SJSA1 (cell line): ENCODE results near the gene GP5. TPM values are rescaled to one million over a fixed set of nuclear protein-coding genes. Genes with fewer than 3 reads are reported as not detected.

Experiments
- DNase-seq, 2 experiments: peaks; one replicate each; pipeline ENCODE4 v3.0.0-alpha.2; 2015 to 2020; ENCODE audit warnings: low spot score in 2 of 2, low read depth in 1 of 2
- H3K27ac ChIP-seq: fragments of 250-450 bp; sonication (Bioruptor Pico); 2 replicates; pipeline ENCODE4 v1.5.1; 2020; ENCODE audit warnings: mild to moderate bottlenecking, moderate library complexity
- H3K27me3 ChIP-seq: fragments of 250-450 bp; sonication (Bioruptor Pico); replicated peaks from 2 replicates; pipeline ENCODE4 v1.5.1; 2020; ENCODE audit warnings: mild to moderate bottlenecking, moderate library complexity
- H3K36me3 ChIP-seq: fragments of 250-450 bp; sonication (Bioruptor Pico); 2 replicates; pipeline ENCODE4 v1.5.1; 2020; ENCODE audit warnings: mild to moderate bottlenecking
- H3K4me1 ChIP-seq: fragments of 250-450 bp; sonication (Bioruptor Pico); replicated peaks from 2 replicates; pipeline ENCODE4 v1.6.1; 2021; ENCODE audit warnings: mild to moderate bottlenecking
- H3K4me3 ChIP-seq: fragments of 250-450 bp; sonication (Bioruptor Pico); 2 replicates; pipeline ENCODE4 v1.5.1; 2020; ENCODE audit warnings: mild to moderate bottlenecking
- H3K9me3 ChIP-seq: fragments of 250-450 bp; sonication (Bioruptor Pico); replicated peaks from 2 replicates; pipeline ENCODE4 v1.5.1; 2020; ENCODE audit warnings: mild to moderate bottlenecking
- total RNA-seq: library from RNA; depleted of rRNA; stranded (reverse); fragments of >200 nt; shearing (Covaris generic); gene quantifications from 2 replicates; pipeline ENCODE4 v1.2.3, GENCODE V29; 2014

GP5 gene
- total RNA-seq, 1 experiment from 2014 or later: not detected

DNA sequence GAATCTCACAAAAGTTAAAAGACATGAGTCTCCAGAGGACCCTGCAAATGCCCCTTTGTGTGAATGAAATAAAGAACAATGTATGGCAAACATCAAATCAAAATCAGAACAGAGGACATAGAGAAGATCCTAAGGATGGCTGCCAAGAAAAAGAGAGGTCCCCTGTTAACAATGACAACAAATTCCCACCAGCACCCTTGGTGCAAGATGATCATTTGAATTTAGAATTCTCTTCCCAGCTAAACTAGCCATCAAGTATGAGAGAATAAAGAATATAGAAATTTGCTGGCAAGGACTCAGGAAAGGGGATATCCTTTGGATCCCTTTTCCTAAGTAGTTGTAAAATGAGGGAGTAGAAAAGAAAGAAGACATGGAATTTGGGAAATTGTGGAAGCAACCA is 8.2 kb downstream of the GP5 start:
- Histone ChIP-seq H3K36me3 (no peaks in the 10 kb centered on the region), H3K4me3 (no peak overlapping the region), H3K4me1 (peaks cover under 1% of the 10 kb centered on the region), H3K9me3 (peaks cover 3% of the 10 kb centered on the region), H3K27ac (no peak overlapping the region), H3K27me3 (no peaks in the 10 kb centered on the region)
- DNase-seq: no peak

DNA sequence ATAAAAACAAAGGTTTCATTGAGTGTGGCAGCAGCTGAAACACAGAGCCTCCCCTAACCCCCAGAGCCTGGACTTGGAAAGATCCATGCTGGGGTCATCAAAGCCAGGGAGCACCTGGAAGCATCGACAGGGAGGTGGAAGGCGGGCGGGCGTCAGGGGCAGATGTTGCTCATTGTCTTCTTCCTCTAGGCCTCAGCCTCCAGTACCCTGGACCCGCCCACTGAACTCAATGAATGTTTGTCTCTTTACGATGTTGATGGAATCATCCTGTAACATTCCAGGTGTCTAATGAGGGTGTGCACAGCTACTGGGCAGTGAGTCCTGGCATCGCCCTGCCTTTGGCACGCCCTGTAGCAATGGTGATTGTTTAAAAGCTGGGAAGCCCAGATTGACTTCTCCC is 9.8 kb downstream of the GP5 start:
- no peak overlapping the region for H3K4me3 ChIP-seq
- no peaks in the 10 kb centered on the region for H3K36me3 ChIP-seq
- no peaks in the 10 kb centered on the region for H3K4me1 ChIP-seq
- DNase-seq: no peak
- H3K27ac ChIP-seq: no peak overlapping the region
- H3K9me3 ChIP-seq: peaks cover 3% of the 10 kb centered on the region
- no peaks in the 10 kb centered on the region for H3K27me3 ChIP-seq

DNA sequence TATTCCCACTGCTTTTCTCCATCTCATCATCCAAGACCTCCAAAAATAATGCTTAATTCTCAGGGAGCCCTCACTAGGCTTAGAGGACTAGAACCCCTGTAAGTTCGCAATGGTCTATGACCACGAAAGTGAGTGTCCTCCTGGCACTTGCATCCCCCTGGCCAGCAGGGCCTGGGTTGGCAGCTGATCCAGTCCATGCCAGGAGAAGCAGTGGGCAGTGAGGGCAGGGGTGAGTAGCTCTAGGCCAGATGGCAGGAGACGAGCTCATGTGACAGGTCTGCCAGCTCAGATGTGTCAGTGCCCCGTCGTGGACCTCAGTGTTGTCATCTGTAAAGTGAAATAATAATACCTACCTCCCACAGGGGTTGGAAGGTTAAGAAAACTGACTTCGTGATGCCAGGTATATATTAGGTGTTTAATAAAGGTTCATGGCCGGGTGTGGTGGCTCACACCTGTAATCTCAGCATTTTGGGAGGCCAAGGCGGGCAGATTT is 11.1 kb downstream of the GP5 start:
- H3K27ac ChIP-seq: no peak overlapping the region
- no peaks in the 10 kb centered on the region for H3K4me1 ChIP-seq
- H3K4me3 ChIP-seq: no peak overlapping the region
- H3K27me3 ChIP-seq: no peaks in the 10 kb centered on the region
- no peaks in the 10 kb centered on the region for H3K36me3 ChIP-seq
- no peak for DNase-seq
- H3K9me3 ChIP-seq: peaks cover 3% of the 10 kb centered on the region

DNA sequence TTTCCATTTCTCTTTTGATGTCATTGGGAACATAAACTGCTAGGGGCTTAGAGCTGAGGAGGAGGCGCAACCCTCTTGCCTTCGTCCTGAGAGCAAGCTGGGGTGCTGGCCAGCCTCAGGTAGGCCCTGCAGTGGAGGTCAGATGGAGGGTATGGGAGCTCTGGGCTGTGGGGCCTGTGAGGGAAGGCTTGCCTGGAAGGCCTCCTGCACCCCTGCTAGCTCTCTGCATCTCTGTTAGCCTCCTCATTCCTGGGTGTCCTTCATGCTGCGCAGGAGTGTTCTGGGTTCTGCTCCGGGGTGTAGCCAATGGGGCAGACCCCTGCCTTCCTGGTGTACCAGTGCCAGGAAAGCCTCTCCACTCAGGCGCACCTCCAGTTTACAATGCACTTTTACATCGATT is 11.8 kb downstream of the GP5 start:
- no peak for DNase-seq
- Histone ChIP-seq H3K4me1 (no peaks in the 10 kb centered on the region), H3K9me3 (peaks cover 3% of the 10 kb centered on the region), H3K27ac (no peak overlapping the region), H3K27me3 (no peaks in the 10 kb centered on the region), H3K4me3 (no peak overlapping the region), H3K36me3 (no peaks in the 10 kb centered on the region)

DNA sequence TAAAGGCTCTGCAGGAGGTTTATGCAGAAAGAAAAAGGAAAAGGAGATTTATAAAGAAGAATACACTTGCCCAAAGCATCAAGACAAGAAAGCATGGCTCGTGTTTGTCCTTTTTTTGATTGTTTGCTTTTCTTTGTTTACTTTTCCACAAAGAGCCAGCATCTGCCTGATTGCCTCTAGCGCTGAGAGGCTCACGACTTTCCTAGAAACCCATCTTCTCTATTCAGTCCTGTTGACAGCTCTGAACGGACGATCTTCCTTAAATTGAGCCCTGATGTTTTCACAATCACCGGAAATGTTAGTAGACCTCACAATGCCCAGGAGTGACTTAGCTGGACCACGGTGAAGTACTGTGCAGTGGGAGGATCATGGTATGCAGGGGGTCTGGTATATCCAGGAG is 12.4 kb downstream of the GP5 start:
- Histone ChIP-seq H3K4me1 (no peaks in the 10 kb centered on the region), H3K36me3 (no peaks in the 10 kb centered on the region), H3K4me3 (no peak overlapping the region), H3K9me3 (peaks cover 3% of the 10 kb centered on the region), H3K27me3 (no peaks in the 10 kb centered on the region), H3K27ac (no peak overlapping the region)
- no peak for DNase-seq

DNA sequence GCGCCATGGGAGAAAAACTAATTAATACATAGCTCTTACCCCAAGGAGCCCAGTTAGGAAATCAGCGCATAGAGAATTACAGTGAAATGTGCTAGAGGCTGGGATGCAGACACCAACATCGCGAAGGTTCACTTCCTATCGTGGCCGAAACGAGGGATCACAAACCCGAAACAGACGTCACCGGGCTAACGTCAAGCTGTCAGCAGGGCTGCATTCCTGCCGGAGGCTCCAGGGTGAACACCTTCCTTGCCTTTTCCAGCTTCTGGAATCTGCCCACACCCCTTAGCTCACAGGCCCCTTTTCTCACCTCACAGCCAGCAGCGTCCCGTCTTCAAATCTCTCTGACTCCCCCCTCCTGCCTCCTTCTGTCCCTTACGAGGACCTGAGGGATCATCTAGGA is 13.0 kb downstream of the GP5 start:
- Histone ChIP-seq H3K27ac (no peak overlapping the region), H3K9me3 (peaks cover 3% of the 10 kb centered on the region; the same call in 1 of the 2 replicates), H3K36me3 (no peaks in the 10 kb centered on the region), H3K27me3 (no peaks in the 10 kb centered on the region), H3K4me1 (no peaks in the 10 kb centered on the region), H3K4me3 (no peak overlapping the region)
- DNase-seq: no peak

DNA sequence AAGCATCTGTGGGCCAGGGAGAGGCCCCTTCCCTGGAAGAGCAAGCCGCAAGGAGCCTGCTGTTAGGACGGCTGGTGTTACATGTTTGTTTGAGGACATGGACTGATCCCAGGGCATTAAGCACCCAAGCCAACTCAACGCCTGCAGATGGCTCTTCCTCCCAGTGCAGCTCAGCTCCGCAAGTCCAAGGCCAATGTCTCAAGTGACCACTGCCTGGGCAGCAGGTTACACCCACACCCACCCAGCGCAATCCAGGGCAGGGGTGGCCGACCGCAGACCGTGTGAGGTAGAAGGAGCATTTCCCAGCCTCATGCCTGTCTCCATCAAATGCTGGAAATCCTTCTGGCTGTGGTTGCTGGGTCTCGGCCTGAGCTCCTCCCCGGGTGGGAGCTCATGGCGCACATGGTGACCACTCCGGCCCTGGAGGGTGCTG is 14.5 kb downstream of the GP5 start:
- H3K27ac ChIP-seq: no peak overlapping the region
- no peaks in the 10 kb centered on the region for H3K27me3 ChIP-seq
- H3K4me3 ChIP-seq: no peak overlapping the region
- no peaks in the 10 kb centered on the region for H3K9me3 ChIP-seq
- no peaks in the 10 kb centered on the region for H3K4me1 ChIP-seq
- no peak for DNase-seq
- H3K36me3 ChIP-seq: no peaks in the 10 kb centered on the region

DNA sequence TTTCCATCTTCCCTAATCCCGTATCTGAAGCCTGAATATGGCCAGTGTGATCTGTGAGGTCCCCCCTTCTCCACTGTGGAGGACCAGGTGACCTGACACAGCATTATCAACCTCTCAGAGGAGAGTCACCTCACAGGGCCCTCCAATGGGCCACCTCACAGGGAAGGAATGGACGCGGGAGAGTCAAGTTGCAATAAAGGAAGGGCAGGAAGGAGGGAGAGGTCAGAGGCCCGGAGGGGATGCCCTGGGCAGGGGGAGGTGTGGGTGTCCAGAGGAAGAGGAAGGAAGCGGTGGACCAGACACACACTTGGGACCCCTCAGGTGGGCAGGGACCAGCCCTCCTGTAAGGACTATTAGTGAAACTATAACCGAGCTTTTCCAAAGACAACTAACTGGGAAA is 14.9 kb downstream of the GP5 start:
- DNase-seq: no peak
- Histone ChIP-seq H3K36me3 (no peaks in the 10 kb centered on the region), H3K9me3 (no peaks in the 10 kb centered on the region), H3K27ac (no peak overlapping the region), H3K27me3 (no peaks in the 10 kb centered on the region), H3K4me3 (no peak overlapping the region), H3K4me1 (no peaks in the 10 kb centered on the region)

DNA sequence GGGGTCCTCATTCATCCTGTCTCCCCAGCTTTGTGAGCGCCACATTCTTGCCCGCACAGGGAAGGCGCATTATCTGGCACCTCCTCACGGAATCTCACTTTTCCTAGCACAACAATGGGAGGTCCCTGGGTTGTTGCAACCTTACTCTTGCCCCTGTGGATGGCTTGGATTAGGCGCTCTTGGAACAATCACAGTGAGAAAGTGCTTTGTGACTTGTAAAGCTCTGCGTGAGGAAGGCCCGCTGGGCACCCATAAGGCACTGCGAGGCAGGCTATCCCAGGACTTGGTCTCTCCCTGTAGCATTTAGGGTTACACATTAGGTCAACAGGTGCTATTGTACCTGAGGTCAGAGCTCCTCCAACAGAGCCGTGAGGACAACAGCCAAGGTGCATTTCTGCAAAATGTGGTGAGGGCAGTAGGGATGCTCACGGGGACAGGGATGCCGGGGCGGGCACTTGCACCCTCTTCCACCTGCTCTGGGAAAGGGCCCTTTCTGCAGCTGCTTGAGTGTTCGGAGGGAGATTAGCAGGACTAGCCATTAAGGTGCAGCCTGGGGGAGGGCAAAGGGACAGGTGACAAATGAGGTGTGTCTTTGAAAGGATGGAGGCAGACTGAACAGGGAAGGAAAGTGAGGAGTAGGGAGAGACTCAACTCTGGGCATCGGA is 15.7 kb downstream of the GP5 start:
- no peaks in the 10 kb centered on the region for H3K4me1 ChIP-seq
- no peak for DNase-seq
- no peaks in the 10 kb centered on the region for H3K36me3 ChIP-seq
- H3K27me3 ChIP-seq: no peaks in the 10 kb centered on the region
- no peak overlapping the region for H3K27ac ChIP-seq
- no peak overlapping the region for H3K4me3 ChIP-seq
- H3K9me3 ChIP-seq: no peaks in the 10 kb centered on the region

DNA sequence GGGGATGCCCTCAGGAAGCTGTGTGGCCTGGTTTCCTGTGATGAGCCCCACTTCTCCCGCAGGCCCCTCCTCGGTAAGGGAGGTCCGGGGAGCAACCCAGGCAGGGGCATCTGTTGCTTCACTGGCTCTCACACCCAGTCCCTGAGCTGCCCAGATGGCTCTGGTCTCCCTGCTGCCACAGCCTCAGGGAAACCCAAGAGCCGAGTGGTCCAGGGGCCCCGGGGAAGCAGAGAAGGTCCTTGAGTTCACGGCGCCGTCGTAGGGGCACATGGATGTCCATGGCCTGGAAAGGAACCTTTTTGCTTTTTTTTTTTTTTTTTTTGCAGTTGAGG is 16.2 kb downstream of the GP5 start:
- Histone ChIP-seq H3K27ac (no peak overlapping the region), H3K4me3 (no peak overlapping the region), H3K9me3 (no peaks in the 10 kb centered on the region), H3K36me3 (no peaks in the 10 kb centered on the region), H3K27me3 (no peaks in the 10 kb centered on the region), H3K4me1 (no peaks in the 10 kb centered on the region)
- no peak for DNase-seq

DNA sequence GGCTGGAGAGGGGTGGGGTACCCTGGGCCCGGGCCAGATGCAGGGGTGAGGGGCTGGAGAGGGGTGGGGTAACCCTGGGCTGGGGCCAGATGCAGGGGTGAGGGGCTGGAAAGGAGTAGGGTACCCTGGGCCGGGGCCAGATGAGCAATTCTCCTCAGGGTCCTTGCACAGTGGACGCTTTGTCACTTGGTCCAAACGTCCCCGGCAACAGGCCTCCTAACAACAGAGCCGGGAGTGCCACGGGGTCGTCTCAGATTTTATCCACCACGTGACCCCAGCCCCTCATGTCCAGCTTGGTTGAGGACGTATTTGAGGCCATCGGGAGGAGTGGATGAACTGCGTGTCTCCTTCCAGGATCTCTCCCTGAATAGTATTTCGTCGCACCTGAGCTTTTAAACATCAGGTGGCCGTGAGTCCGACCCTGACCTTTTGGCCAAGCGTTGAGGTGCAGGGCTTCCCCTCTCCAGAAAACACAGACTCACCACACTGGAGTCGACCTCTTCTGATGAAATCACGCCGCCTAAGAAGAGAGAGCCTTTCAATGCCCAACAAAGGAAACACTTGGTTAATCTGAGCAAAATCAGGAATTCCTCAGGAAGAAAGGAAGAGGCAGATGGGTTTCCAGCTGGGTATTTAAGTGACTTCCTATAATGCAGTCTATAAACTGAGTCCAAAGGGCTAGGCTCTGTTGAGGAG is 16.7 kb downstream of the GP5 start:
- H3K27ac ChIP-seq: no peak overlapping the region
- DNase-seq: no peak
- no peaks in the 10 kb centered on the region for H3K4me1 ChIP-seq
- H3K27me3 ChIP-seq: no peaks in the 10 kb centered on the region
- H3K36me3 ChIP-seq: no peaks in the 10 kb centered on the region
- no peak overlapping the region for H3K4me3 ChIP-seq
- H3K9me3 ChIP-seq: no peaks in the 10 kb centered on the region

DNA sequence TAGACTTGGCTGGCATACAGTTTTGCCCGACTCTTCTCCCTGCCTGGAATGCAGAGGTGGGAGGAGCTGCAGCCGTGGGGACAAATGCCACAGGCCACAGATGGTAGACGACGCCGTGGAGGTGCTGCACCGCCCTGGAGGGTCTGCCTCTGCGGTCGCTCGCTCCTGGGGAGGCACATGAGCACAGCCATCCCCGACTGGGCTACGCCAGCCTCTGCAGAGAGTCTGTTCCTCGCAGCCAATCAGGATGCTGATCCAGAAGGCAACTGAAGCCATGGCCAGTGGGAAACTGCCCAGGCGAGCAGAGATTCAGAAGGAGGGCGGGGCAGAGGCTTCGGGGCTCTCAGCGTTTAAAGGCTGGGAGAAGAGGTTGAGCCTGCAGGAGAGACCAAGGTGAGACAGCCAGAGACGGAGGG is 17.6 kb downstream of the GP5 start:
- Histone ChIP-seq H3K27me3 (no peaks in the 10 kb centered on the region), H3K9me3 (no peaks in the 10 kb centered on the region), H3K4me3 (no peak overlapping the region), H3K36me3 (no peaks in the 10 kb centered on the region), H3K4me1 (no peaks in the 10 kb centered on the region), H3K27ac (no peak overlapping the region)
- DNase-seq: no peak

DNA sequence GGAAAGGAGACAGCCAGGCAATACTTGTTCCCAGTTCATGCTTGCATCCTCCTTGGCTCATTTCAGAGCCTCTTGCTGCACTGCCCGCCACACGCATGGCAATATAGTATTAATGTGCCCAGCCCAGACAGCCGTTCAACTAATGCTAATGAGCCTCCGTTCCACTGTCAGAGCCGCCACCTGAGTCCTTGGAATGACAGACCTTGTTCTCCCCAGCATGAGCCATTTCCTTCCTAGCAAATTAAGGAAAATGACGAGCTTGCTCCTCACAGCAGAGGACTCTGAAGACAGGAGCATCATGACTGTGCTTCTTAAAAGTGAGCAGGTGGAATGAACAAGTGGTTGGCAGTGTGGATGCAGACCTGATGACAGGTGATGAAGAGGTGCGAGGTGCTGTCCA is 18.7 kb downstream of the GP5 start:
- Histone ChIP-seq H3K4me3 (no peak overlapping the region), H3K9me3 (no peaks in the 10 kb centered on the region), H3K36me3 (no peaks in the 10 kb centered on the region), H3K4me1 (no peaks in the 10 kb centered on the region), H3K27ac (no peak overlapping the region), H3K27me3 (no peaks in the 10 kb centered on the region)
- no peak for DNase-seq

DNA sequence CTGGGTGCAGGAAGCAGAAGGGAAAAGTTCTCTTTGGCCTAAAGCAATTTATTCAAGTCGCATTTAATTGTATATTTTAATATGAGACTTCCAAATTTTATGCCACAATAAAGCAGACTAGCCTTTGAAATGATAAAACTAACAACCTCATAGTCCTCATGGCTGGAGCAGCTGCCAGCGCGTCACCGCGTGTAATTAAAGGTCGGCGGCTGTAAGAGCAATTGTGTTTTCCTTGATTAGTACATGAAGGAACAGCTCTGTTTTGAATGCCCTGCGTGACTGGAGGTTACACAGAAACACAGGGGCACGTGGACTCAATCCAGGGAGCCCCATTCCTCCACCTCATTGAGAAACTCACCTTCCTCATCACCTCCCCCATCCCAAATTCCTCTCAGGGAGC is 19.4 kb downstream of the GP5 start:
- DNase-seq: no peak
- no peaks in the 10 kb centered on the region for H3K36me3 ChIP-seq
- H3K4me3 ChIP-seq: no peak overlapping the region
- H3K27ac ChIP-seq: no peak overlapping the region
- H3K27me3 ChIP-seq: no peaks in the 10 kb centered on the region
- no peaks in the 10 kb centered on the region for H3K9me3 ChIP-seq
- no peaks in the 10 kb centered on the region for H3K4me1 ChIP-seq

DNA sequence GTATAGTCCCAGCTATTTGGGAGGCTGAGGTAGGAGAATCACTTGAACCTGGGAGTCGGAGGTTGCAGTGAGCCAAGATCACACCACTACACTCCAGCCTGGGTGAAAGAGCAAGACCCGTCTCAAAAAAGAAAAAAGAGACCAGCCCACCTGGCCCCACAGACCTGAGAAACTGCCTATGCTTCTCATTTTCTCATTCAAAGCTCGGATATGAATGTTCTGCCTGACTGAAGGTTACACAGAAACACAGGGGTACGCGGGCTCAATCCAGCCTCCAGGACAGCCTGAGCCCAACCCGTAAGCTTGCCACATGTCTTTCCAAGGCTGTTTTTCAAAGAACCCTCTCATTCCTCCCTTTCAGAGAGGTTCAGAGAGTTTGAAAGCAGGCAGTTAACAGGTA is 19.8 kb downstream of the GP5 start:
- Histone ChIP-seq H3K9me3 (no peaks in the 10 kb centered on the region), H3K36me3 (no peaks in the 10 kb centered on the region), H3K4me1 (no peaks in the 10 kb centered on the region), H3K4me3 (no peak overlapping the region), H3K27me3 (no peaks in the 10 kb centered on the region), H3K27ac (no peak overlapping the region)
- DNase-seq: no peak
